ENCODE data around the gene S100G. TPM values are rescaled to one million over a fixed set of nuclear protein-coding genes. Genes with fewer than 3 reads are reported as not detected.

The S100G gene
- total and polyA plus RNA-seq, 3 experiments from 2014 or later, result not detected

DNA sequence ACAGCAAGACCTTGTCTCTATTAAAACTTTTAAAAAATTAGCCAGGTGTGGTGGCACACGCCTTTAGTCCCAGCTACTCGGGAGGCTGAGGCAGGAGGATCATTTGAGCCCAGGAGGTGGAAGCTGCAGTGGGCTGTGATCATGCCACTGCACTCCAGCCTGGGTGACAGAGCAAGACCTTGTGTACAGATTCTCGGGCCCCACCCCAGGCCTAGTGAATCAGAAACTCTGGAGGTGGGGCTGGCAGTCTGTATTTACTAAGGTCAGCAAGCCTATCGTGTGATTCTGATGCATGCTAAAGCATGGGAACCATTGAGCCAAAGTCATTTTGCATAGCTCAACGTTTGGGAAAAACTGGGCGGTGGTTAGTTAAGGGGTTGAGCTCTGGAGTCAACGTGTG lies 3.5 kb downstream of the S100G start:
- Histone ChIP-seq H3K27ac (ENCODE audit: low read depth, low read length) (no peak overlapping the region), H3K4me1 (ENCODE audit: insufficient read depth, low read length) (no peaks in the 10 kb centered on the region), H3K9me3 (ENCODE audit: low read length) (no peaks in the 10 kb centered on the region), H3K36me3 (ENCODE audit: insufficient read depth, low read length) (no peaks in the 10 kb centered on the region), H3K4me3 (ENCODE audit: low read length) (no peak overlapping the region), H3K27me3 (ENCODE audit: insufficient read depth, low read length, poor library complexity, severe bottlenecking) (no peaks in the 10 kb centered on the region)
- Mint-ChIP-seq H3K4me1 (no peaks in the 10 kb centered on the region), H3K27me3 (peaks cover 0 to 9% of the 10 kb centered on the region in 2 donors), H3K36me3 (peaks cover 0 to 12% (median 4%) of the 10 kb centered on the region in 3 donors), H3K4me3 (no peak overlapping the region), H3K9me3 (peaks cover 0 to 1% (median 0%) of the 10 kb centered on the region in 5 donors), H3K27ac (no peak overlapping the region)
- ChIA-PET POLR2A (no interaction called here), CTCF (no interaction called here)
- DNase-seq, result no peak

DNA sequence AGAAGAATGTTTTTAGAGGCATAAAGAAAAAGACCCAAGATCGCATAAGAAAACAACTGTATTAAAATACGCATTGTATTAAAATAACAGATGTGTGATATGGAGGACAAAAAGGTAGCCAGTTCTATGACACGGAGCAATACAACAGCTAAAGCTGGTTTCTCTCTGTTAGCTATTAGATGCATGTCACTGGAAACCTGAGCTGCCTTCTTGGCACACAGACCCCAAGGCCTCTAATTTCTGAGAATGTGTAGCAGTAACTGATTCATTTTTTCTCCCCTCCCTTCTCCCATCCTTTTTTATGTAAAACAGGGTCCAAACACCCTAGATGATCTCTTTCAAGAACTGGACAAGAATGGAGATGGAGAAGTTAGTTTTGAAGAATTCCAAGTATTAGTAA lies 4.1 kb downstream of the S100G start:
- Histone ChIP-seq H3K36me3 (ENCODE audit: insufficient read depth, low read length) (no peaks in the 10 kb centered on the region), H3K27me3 (ENCODE audit: insufficient read depth, low read length, poor library complexity, severe bottlenecking) (no peaks in the 10 kb centered on the region), H3K27ac (ENCODE audit: low read depth, low read length) (no peak overlapping the region), H3K4me3 (ENCODE audit: low read length) (no peak overlapping the region), H3K4me1 (ENCODE audit: insufficient read depth, low read length) (no peaks in the 10 kb centered on the region), H3K9me3 (ENCODE audit: low read length) (no peaks in the 10 kb centered on the region)
- H3K27ac Mint-ChIP-seq, result peak overlapping the region in 1 of 8 donors; percentile 76
- peaks cover 0 to 10% (median 4%) of the 10 kb centered on the region in 3 donors for H3K36me3 Mint-ChIP-seq
- CTCF ChIA-PET, result no interaction called here
- DNase-seq, result no peak
- peaks cover 0 to 1% (median 0%) of the 10 kb centered on the region in 5 donors for H3K9me3 Mint-ChIP-seq
- no peak overlapping the region for H3K4me3 Mint-ChIP-seq
- H3K4me1 Mint-ChIP-seq, result no peaks in the 10 kb centered on the region
- peaks cover 0 to 9% of the 10 kb centered on the region in 2 donors for H3K27me3 Mint-ChIP-seq
- POLR2A ChIA-PET, result no interaction called here

DNA sequence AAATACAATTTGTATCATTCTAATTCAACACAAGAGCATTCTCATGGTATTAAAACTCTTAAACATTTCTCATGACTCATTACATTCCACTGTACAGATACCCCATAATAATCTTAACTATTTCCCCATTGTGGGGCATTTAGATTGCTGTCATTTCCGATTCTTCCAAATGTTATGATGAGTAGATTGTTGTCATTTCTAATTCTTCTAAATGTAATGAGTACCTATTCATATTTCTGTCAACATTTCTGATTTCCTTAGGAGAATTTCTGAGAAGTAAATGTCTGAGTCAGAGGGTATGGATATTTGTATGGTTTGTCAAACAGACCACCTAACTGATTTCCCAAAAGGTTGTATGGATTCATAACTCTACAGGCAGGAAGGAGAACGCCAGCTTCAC lies 8.3 kb downstream of the S100G start:
- H3K27me3 ChIP-seq (ENCODE audit: insufficient read depth, low read length, poor library complexity, severe bottlenecking), result no peaks in the 10 kb centered on the region
- no peak overlapping the region for H3K4me3 Mint-ChIP-seq

DNA sequence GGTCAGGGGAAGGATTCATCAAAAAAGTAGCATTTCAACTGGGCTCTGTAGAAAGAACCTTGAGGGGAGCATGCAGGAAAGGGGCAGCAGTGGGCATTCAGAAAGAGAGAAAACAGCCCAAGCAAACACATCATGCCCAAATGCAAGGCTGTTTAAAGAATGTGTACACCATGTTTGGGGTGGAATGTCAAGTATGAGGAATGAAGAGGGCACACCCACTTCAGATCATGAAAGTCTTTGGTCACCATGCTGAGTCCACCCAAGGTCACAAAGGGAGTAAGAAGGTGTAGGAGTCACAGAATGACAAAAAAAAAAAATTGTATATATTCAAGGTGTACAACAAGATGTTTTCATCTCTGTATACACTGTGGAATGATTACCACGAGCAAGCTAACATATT lies 9.4 kb downstream of the S100G start:
- Mint-ChIP-seq H3K27ac (no peak overlapping the region), H3K4me1 (no peaks in the 10 kb centered on the region), H3K36me3 (peaks cover 0 to 18% (median 3%) of the 10 kb centered on the region in 3 donors), H3K4me3 (no peak overlapping the region), H3K27me3 (peaks cover 0 to 4% of the 10 kb centered on the region in 2 donors), H3K9me3 (peaks cover 0 to 1% (median 0%) of the 10 kb centered on the region in 5 donors)
- Histone ChIP-seq H3K9me3 (ENCODE audit: low read length) (no peaks in the 10 kb centered on the region), H3K4me1 (ENCODE audit: insufficient read depth, low read length) (no peaks in the 10 kb centered on the region), H3K36me3 (ENCODE audit: insufficient read depth, low read length) (no peaks in the 10 kb centered on the region), H3K27me3 (ENCODE audit: insufficient read depth, low read length, poor library complexity, severe bottlenecking) (no peaks in the 10 kb centered on the region), H3K27ac (ENCODE audit: low read depth, low read length) (no peak overlapping the region), H3K4me3 (ENCODE audit: low read length) (no peak overlapping the region)
- no peak for DNase-seq
- ChIA-PET CTCF (no interaction called here), POLR2A (no interaction called here)

More for the DNA sequence above, 8.3 kb downstream of the S100G start:
- no peaks in the 10 kb centered on the region for H3K36me3 ChIP-seq (ENCODE audit: insufficient read depth, low read length)
- no peak overlapping the region for H3K4me3 ChIP-seq (ENCODE audit: low read length)
- H3K9me3 Mint-ChIP-seq, result peaks cover 0 to 1% (median 0%) of the 10 kb centered on the region in 5 donors
- H3K27me3 Mint-ChIP-seq, result peaks cover 0 to 4% of the 10 kb centered on the region in 2 donors
- peaks cover 0 to 11% (median 3%) of the 10 kb centered on the region in 3 donors for H3K36me3 Mint-ChIP-seq
- H3K4me1 Mint-ChIP-seq, result no peaks in the 10 kb centered on the region
- H3K9me3 ChIP-seq (ENCODE audit: low read length), result no peaks in the 10 kb centered on the region
- H3K27ac Mint-ChIP-seq, result no peak overlapping the region
- DNase-seq, result no peak
- CTCF ChIA-PET, result no interaction called here
- H3K4me1 ChIP-seq (ENCODE audit: insufficient read depth, low read length), result no peaks in the 10 kb centered on the region
- POLR2A ChIA-PET, result no interaction called here
- no peak overlapping the region for H3K27ac ChIP-seq (ENCODE audit: low read depth, low read length)

DNA sequence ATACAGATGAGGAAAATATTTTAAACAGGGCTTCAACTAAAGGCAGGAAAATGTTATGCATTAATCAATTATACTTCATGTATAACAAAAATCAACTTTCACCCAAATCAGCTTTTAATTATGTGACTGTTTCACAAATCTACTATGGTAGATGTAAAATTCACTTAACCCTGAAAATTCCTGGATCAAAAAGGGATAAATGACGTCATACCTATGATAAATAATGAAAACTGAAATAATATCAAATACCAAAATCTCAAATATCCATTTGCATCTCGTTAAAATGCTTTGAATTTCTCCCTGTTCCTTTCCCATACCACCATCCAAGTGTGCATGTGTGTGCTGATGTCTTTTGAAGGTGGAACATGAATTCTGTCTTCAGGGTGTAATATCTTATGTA lies 11.5 kb downstream of the S100G start:
- Histone ChIP-seq H3K27ac (ENCODE audit: low read depth, low read length) (no peak overlapping the region), H3K9me3 (ENCODE audit: low read length) (no peaks in the 10 kb centered on the region), H3K4me3 (ENCODE audit: low read length) (no peak overlapping the region), H3K4me1 (ENCODE audit: insufficient read depth, low read length) (no peaks in the 10 kb centered on the region), H3K36me3 (ENCODE audit: insufficient read depth, low read length) (no peaks in the 10 kb centered on the region), H3K27me3 (ENCODE audit: insufficient read depth, low read length, poor library complexity, severe bottlenecking) (no peaks in the 10 kb centered on the region)
- Mint-ChIP-seq H3K9me3 (no peaks in the 10 kb centered on the region), H3K4me1 (no peaks in the 10 kb centered on the region), H3K4me3 (no peak overlapping the region), H3K27me3 (no peaks in the 10 kb centered on the region), H3K36me3 (peaks cover 0 to 32% (median 6%) of the 10 kb centered on the region in 3 donors), H3K27ac (no peak overlapping the region)
- ChIA-PET POLR2A (no interaction called here), CTCF (no interaction called here)
- no peak for DNase-seq

DNA sequence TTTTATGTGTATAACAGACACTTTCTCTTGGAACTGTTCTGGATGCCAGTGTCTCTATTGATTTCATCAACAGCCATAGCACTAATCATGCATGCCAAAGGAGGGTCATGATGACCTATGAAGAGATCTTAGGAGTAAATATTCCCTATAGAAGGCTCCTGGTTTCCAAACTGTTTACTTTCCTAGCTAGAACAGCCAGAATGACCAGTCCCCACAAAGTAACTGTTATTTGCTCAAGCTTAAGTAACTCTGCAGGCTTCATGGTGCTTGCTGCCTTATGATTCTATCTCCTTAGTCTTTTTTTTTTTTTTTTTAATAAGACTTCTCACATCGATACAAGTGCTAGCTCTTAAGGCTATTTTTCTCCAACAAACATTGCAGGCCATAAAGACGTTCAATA lies 12.4 kb downstream of the S100G start:
- ChIA-PET POLR2A (no interaction called here), CTCF (no interaction called here)
- no peaks in the 10 kb centered on the region for H3K4me1 ChIP-seq (ENCODE audit: insufficient read depth, low read length)
- no peak for DNase-seq
- H3K27ac ChIP-seq (ENCODE audit: low read depth, low read length), result no peak overlapping the region
- no peaks in the 10 kb centered on the region for H3K9me3 ChIP-seq (ENCODE audit: low read length)
- no peak overlapping the region for H3K4me3 Mint-ChIP-seq
- peaks cover 0 to 34% (median 6%) of the 10 kb centered on the region in 3 donors for H3K36me3 Mint-ChIP-seq
- H3K4me3 ChIP-seq (ENCODE audit: low read length), result no peak overlapping the region
- H3K27ac Mint-ChIP-seq, result no peak overlapping the region
- no peaks in the 10 kb centered on the region for H3K27me3 ChIP-seq (ENCODE audit: insufficient read depth, low read length, poor library complexity, severe bottlenecking)
- H3K4me1 Mint-ChIP-seq, result no peaks in the 10 kb centered on the region
- H3K9me3 Mint-ChIP-seq, result no peaks in the 10 kb centered on the region
- H3K36me3 ChIP-seq (ENCODE audit: insufficient read depth, low read length), result no peaks in the 10 kb centered on the region
- no peaks in the 10 kb centered on the region for H3K27me3 Mint-ChIP-seq

DNA sequence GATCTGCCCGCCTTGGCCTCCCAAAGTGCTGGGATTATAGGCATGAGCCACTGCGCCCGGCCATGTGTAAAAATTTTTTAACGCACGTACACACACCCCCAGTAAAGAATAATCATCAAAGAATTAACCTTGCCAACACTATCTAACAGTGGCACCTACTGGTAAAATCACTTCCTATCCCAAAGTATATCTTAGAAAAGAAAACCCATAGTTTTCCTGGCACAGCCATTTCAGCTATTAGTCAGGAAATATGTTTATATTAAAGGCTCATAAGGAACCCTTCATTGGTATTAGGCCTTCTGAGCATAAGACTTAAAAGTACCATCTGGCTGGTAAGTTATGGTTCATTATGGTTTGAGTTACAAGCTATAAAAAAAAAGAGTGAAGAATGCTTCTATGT lies 14.1 kb downstream of the S100G start:
- H3K4me1 Mint-ChIP-seq, result no peaks in the 10 kb centered on the region
- no peak overlapping the region for H3K27ac ChIP-seq (ENCODE audit: low read depth, low read length)

DNA sequence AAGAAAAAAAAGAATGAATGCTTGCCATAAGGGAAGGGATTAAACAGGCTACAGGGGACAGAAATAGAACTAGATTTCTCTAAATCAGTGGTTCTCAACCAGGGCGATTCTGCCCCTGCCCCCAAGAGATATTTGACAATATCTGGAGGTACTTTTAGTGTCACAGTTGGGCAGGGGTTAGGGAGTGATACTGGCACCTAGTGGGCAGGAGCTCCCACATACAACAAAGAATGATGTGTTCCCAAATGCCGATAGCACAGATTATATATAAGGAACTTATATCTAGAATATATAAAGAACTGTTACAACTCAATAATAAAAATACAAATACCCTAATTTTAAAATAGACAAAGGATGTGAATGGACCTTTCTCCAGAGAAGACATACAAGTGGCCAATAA lies 14.7 kb downstream of the S100G start:
- no peaks in the 10 kb centered on the region for H3K27me3 ChIP-seq (ENCODE audit: insufficient read depth, low read length, poor library complexity, severe bottlenecking)
- Mint-ChIP-seq H3K4me1 (no peaks in the 10 kb centered on the region), H3K27me3 (no peaks in the 10 kb centered on the region), H3K9me3 (no peaks in the 10 kb centered on the region), H3K4me3 (no peak overlapping the region), H3K36me3 (peaks cover 0 to 40% (median 8%) of the 10 kb centered on the region in 3 donors), H3K27ac (peak overlapping the region in 1 of 8 donors; percentile 15)
- POLR2A ChIA-PET, result no interaction called here
- H3K4me3 ChIP-seq (ENCODE audit: low read length), result no peak overlapping the region
- CTCF ChIA-PET, result no interaction called here
- no peaks in the 10 kb centered on the region for H3K4me1 ChIP-seq (ENCODE audit: insufficient read depth, low read length)
- no peaks in the 10 kb centered on the region for H3K9me3 ChIP-seq (ENCODE audit: low read length)
- DNase-seq, result no peak
- no peak overlapping the region for H3K27ac ChIP-seq (ENCODE audit: low read depth, low read length)
- no peaks in the 10 kb centered on the region for H3K36me3 ChIP-seq (ENCODE audit: insufficient read depth, low read length)

More for the DNA sequence above, 14.1 kb downstream of the S100G start:
- no peak for DNase-seq
- H3K36me3 ChIP-seq (ENCODE audit: insufficient read depth, low read length), result no peaks in the 10 kb centered on the region
- POLR2A ChIA-PET, result no interaction called here
- no peaks in the 10 kb centered on the region for H3K27me3 ChIP-seq (ENCODE audit: insufficient read depth, low read length, poor library complexity, severe bottlenecking)
- Mint-ChIP-seq H3K27me3 (no peaks in the 10 kb centered on the region), H3K9me3 (no peaks in the 10 kb centered on the region), H3K27ac (no peak overlapping the region), H3K4me3 (no peak overlapping the region), H3K36me3 (peaks cover 0 to 38% (median 6%) of the 10 kb centered on the region in 3 donors)
- no peak overlapping the region for H3K4me3 ChIP-seq (ENCODE audit: low read length)
- CTCF ChIA-PET, result no interaction called here
- H3K9me3 ChIP-seq (ENCODE audit: low read length), result no peaks in the 10 kb centered on the region
- no peaks in the 10 kb centered on the region for H3K4me1 ChIP-seq (ENCODE audit: insufficient read depth, low read length)

DNA sequence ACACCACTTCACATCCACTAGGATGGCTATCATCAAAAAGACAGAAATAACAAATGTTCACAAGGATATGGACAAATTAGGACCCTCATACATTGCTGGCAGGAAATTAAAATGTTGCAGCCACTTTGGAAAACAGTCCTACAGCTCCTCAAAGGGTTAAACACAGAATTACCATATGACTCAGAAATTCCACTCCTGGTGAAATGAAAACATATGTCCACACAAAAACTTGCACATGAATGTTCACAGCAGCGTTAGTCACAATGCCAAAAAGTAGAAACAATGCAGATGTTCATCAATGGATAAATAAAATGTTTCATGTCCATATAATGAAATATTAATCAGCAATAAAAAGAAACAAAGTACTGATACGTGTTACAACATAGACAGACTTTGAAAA lies 15.1 kb downstream of the S100G start:
- Histone ChIP-seq H3K27ac (ENCODE audit: low read depth, low read length) (no peak overlapping the region), H3K4me1 (ENCODE audit: insufficient read depth, low read length) (no peaks in the 10 kb centered on the region), H3K4me3 (ENCODE audit: low read length) (no peak overlapping the region), H3K36me3 (ENCODE audit: insufficient read depth, low read length) (no peaks in the 10 kb centered on the region), H3K9me3 (ENCODE audit: low read length) (no peaks in the 10 kb centered on the region), H3K27me3 (ENCODE audit: insufficient read depth, low read length, poor library complexity, severe bottlenecking) (no peaks in the 10 kb centered on the region)
- Mint-ChIP-seq H3K9me3 (no peaks in the 10 kb centered on the region), H3K4me1 (no peaks in the 10 kb centered on the region), H3K4me3 (no peak overlapping the region), H3K36me3 (peaks cover 0 to 39% (median 8%) of the 10 kb centered on the region in 3 donors), H3K27me3 (no peaks in the 10 kb centered on the region), H3K27ac (peak overlapping the region in 1 of 8 donors; percentile 15)
- no peak for DNase-seq
- ChIA-PET POLR2A (no interaction called here), CTCF (no interaction called here)
